ENCODE data around the gene E2F4. TPM values are rescaled to one million over a fixed set of nuclear protein-coding genes. Genes with fewer than 3 reads are reported as not detected.

The E2F4 gene
- total and polyA plus RNA-seq, 11 donors, result 25.2 to 71.3 (median 33.7) TPM

GRCh38 chr16:67200491-67200890 lies 8.5 kb downstream of the E2F4 start:
- no peaks in the 10 kb centered on the region for H3K27me3 ChIP-seq
- 89 to 97% (median 92%) methylated on average over 5 to 8 of the region's 8 CpGs for whole genome bisulfite sequencing, 4 donors
- intact Hi-C loops (cut with DNase I), result no loop called here

GRCh38 chr16:67201411-67202345 lies 9.7 kb downstream of the E2F4 start:
- peaks cover 0 to 19% (median 9%) of the 10 kb centered on the region in 12 donors for H3K4me1 ChIP-seq
- no peak for ATAC-seq
- H3K27me3 ChIP-seq, result no peaks in the 10 kb centered on the region
- H3K36me3 ChIP-seq, result peaks cover 0 to 65% (median 45%) of the 10 kb centered on the region in 9 donors
- no peak overlapping the region for H3K4me3 ChIP-seq
- intact Hi-C loops (cut with DNase I), result no loop called here
- H3K27ac ChIP-seq, result no peak overlapping the region
- TF ChIP-seq CTCF (IDR thresholded peaks at IDR 0.05) (no peak), POLR2A (IDR thresholded peaks at IDR 0.05) (no peak)
- WGBS, 4 donors, result 93 to 95% (median 94%) methylated on average over 30 to 40 of the region's 40 CpGs
- no peaks in the 10 kb centered on the region for H3K9me3 ChIP-seq
- DNase-seq, result peak in 1 of 5 donors; percentile 40

More at GRCh38 chr16:67200491-67200890, 8.5 kb downstream of the E2F4 start:
- no peak for TF ChIP-seq CTCF (IDR thresholded peaks at IDR 0.05)
- no peak for TF ChIP-seq POLR2A (IDR thresholded peaks at IDR 0.05)
- Histone ChIP-seq H3K36me3 (peaks cover 0 to 77% (median 57%) of the 10 kb centered on the region in 9 donors), H3K9me3 (no peaks in the 10 kb centered on the region), H3K27ac (no peak overlapping the region), H3K4me3 (no peak overlapping the region), H3K4me1 (peaks cover 0 to 19% (median 9%) of the 10 kb centered on the region in 12 donors)
- ATAC-seq, result no peak
- peak in 1 of 5 donors; percentile 62 for DNase-seq

- no peaks in the 10 kb centered on the region for H3K9me3 ChIP-seq
- peaks cover 0 to 57% (median 37%) of the 10 kb centered on the region in 9 donors for H3K36me3 ChIP-seq
- peak in 1 of 5 donors; percentile 46 for DNase-seq
- H3K4me3 ChIP-seq, result no peak overlapping the region
- TF ChIP-seq CTCF (IDR thresholded peaks at IDR 0.05), result no peak
- TF ChIP-seq POLR2A (IDR thresholded peaks at IDR 0.05), result no peak
- H3K4me1 ChIP-seq, result peaks cover 0 to 19% (median 9%) of the 10 kb centered on the region in 12 donors
- intact Hi-C loops (cut with DNase I), result no loop called here
- H3K27ac ChIP-seq, result no peak overlapping the region
- H3K27me3 ChIP-seq, result no peaks in the 10 kb centered on the region
- 90 to 97% (median 95%) methylated on average over 9 to 12 of the region's 12 CpGs for WGBS, 4 donors
- ATAC-seq, result no peak
Measured at GRCh38 chr16:67202426-67202825, 10.5 kb downstream of the E2F4 start.

GRCh38 chr16:67202956-67203493 lies 11.1 kb downstream of the E2F4 start:
- DNase-seq, result peak in 1 of 5 donors; percentile 41
- H3K4me1 ChIP-seq, result peaks cover 0 to 15% (median 5%) of the 10 kb centered on the region in 12 donors
- intact Hi-C loops (cut with DNase I), result no loop called here
- 91 to 93% (median 92%) methylated on average over 8 to 23 of the region's 23 CpGs for WGBS, 4 donors
- H3K27me3 ChIP-seq, result no peaks in the 10 kb centered on the region
- no peak for TF ChIP-seq CTCF (IDR thresholded peaks at IDR 0.05)
- TF ChIP-seq POLR2A (IDR thresholded peaks at IDR 0.05), result no peak
- H3K4me3 ChIP-seq, result no peak overlapping the region
- H3K9me3 ChIP-seq, result no peaks in the 10 kb centered on the region
- H3K36me3 ChIP-seq, result peaks cover 0 to 51% (median 31%) of the 10 kb centered on the region in 9 donors
- H3K27ac ChIP-seq, result no peak overlapping the region
- ATAC-seq, result no peak

All from heart left ventricle (tissue), 16 donors.